Measurements from ENCODE around the gene RBM20. TPM values are rescaled to one million over a fixed set of nuclear protein-coding genes. Genes with fewer than 3 reads are reported as not detected.

The RBM20 gene
- total and polyA plus RNA-seq, 2 of the 13 experiments (the other 11 are each of a cell fraction or from before 2014, with no cell fraction given), result 0.02 to 0.22 TPM

DNA sequence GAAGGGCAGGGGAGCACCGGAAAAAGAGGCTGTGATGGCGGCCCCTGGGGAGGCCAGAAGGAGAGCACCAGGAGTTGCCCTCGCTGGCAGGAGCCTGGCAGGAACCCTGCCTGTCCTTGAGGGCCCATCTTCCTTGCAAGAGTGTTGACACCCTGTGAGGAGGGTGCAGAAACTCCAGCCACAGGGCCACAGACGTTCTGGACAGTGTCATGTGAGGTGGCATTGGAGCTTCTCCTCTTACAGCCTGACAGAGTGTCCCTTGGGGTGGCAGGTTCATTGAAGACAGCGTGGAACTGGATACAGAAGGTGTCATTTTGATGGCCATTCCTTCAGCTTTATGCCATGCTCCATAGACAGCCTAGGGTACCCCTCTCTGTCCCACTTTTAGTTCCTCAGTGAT is 54.2 kb downstream of the RBM20 start:
- DNase-seq (ENCODE audit: low spot score), result no peak
- ATAC-seq, result no peak
- POLR2A ChIA-PET, result no interaction called here
- Histone ChIP-seq H4K20me1 (ENCODE audit: insufficient read depth, low read length) (no peaks in the 10 kb centered on the region), H3K36me3 (replicated peaks in 1 of 2; ENCODE audit: control insufficient read depth in 1 of 2, insufficient read depth in 2 of 2, low read length in 2 of 2) (no peaks in the 10 kb centered on the region), H3K4me3 (replicated peaks in 1 of 3; ENCODE audit: insufficient read depth in 1 of 3, low read depth in 2 of 3, low read length in 3 of 3) (no peak overlapping the region), H3K4me1 (ENCODE audit: insufficient read depth, low read length) (no peaks in the 10 kb centered on the region), H3K27me3 (ENCODE audit: control insufficient read depth in 1 of 2, insufficient read depth in 2 of 2, low read length in 2 of 2) (peaks cover 0 to 3% of the 10 kb centered on the region in 2 experiments; a peak in 1 of 5 replicates), H3K4me2 (ENCODE audit: low read depth, low read length) (no peak overlapping the region), H2AFZ (ENCODE audit: low read length) (no peak overlapping the region), H3K79me2 (ENCODE audit: insufficient read depth, low read length) (no peaks in the 10 kb centered on the region), H3K9ac (ENCODE audit: insufficient read depth, low read depth, low read length) (no peak overlapping the region), H3K9me3 (ENCODE audit: low read length) (no peaks in the 10 kb centered on the region), H3K27ac (ENCODE audit: extremely low read length, insufficient read depth, low read length) (no peak overlapping the region)
- in situ Hi-C loops (cut with HindIII; ENCODE audit: extremely low pct_ligation_motif_present, low pct_unique_long_range_greater_than_20kb) (no loop called here), intact Hi-C loops (cut with micrococcal nuclease; ENCODE audit: unreplicated experiment) (no loop called here)
- CTCF ChIA-PET (ENCODE audit: low intra/inter-chr PET ratio, low total read pairs), result no interaction called here
- TF ChIP-seq ZNF33A (CRISPR knock-in tag; IDR thresholded peaks at IDR 0.05; ENCODE audit: borderline replicate concordance), result no peak
- no peak for TF ChIP-seq ZNF20 (CRISPR knock-in tag; IDR thresholded peaks at IDR 0.05)
- no peak for TF ChIP-seq KAT7 (CRISPR knock-in tag; IDR thresholded peaks at IDR 0.05; ENCODE audit: borderline replicate concordance)
- no peak for TF ChIP-seq ADNP (CRISPR knock-in tag; IDR thresholded peaks at IDR 0.05)
- no peak for TF ChIP-seq ZNF615 (CRISPR knock-in tag; IDR thresholded peaks at IDR 0.05; ENCODE audit: borderline replicate concordance)
- TF ChIP-seq ZNF839 (CRISPR knock-in tag; IDR thresholded peaks at IDR 0.05; ENCODE audit: borderline replicate concordance), result no peak
- TF ChIP-seq ZNF644 (CRISPR knock-in tag; IDR thresholded peaks at IDR 0.05; ENCODE audit: low read depth), result no peak
- TF ChIP-seq RELA (CRISPR knock-in tag; IDR thresholded peaks at IDR 0.05), result no peak
- TF ChIP-seq ZNF10 (CRISPR knock-in tag; IDR thresholded peaks at IDR 0.05; ENCODE audit: borderline replicate concordance, low read depth), result no peak
- no peak for TF ChIP-seq MTF2 (CRISPR knock-in tag; IDR thresholded peaks at IDR 0.05; ENCODE audit: borderline replicate concordance)
- no peak for TF ChIP-seq ATAD3A (CRISPR knock-in tag; IDR thresholded peaks at IDR 0.05)
- TF ChIP-seq, protein P1, sequence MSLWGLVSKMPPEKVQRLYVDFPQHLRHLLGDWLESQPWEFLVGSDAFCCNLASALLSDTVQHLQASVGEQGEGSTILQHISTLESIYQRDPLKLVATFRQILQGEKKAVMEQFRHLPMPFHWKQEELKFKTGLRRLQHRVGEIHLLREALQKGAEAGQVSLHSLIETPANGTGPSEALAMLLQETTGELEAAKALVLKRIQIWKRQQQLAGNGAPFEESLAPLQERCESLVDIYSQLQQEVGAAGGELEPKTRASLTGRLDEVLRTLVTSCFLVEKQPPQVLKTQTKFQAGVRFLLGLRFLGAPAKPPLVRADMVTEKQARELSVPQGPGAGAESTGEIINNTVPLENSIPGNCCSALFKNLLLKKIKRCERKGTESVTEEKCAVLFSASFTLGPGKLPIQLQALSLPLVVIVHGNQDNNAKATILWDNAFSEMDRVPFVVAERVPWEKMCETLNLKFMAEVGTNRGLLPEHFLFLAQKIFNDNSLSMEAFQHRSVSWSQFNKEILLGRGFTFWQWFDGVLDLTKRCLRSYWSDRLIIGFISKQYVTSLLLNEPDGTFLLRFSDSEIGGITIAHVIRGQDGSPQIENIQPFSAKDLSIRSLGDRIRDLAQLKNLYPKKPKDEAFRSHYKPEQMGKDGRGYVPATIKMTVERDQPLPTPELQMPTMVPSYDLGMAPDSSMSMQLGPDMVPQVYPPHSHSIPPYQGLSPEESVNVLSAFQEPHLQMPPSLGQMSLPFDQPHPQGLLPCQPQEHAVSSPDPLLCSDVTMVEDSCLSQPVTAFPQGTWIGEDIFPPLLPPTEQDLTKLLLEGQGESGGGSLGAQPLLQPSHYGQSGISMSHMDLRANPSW (CRISPR knock-in tag; IDR thresholded peaks at IDR 0.05; ENCODE audit: borderline replicate concordance), result no peak
- TF ChIP-seq CBFB (CRISPR knock-in tag; IDR thresholded peaks at IDR 0.05), result no peak
- TF ChIP-seq NONO (IDR thresholded peaks at IDR 0.05), result no peak
- no peak for TF ChIP-seq NONO (CRISPR knock-in tag; conservative IDR thresholded peaks at IDR 0.05)
- no TSS peak for BruUV-seq (replicated peaks)
- WGBS (ENCODE audit: low lambda C conversion rate), result 25% methylated on average over 4 of the region's 5 CpGs
- no peak for FAIRE-seq
